HepG2 (cell line): ENCODE data around the gene GIPC3. TPM values are rescaled to one million over a fixed set of nuclear protein-coding genes. Genes with fewer than 3 reads are reported as not detected.

Source experiments
- ATAC-seq: fragments of 200-7000 bp; cut with Tn5 transposase; 3 replicates; pipeline ENCODE4 v1.9.1; 2020; ENCODE audit warnings: mild to moderate bottlenecking, moderate library complexity
- BruUV-seq: library from RNA; stranded (reverse); fragments of 400-500 nt; replicated peaks from 2 replicates; lab custom pipeline; 2021; lab: Mats Ljungman, UMichigan
- CTCF ChIA-PET: fragments of 300-600 bp; formaldehyde crosslinking; extraction: SDS; loops from one replicate; lab custom pipeline; 2021; ENCODE audit warnings: low total read pairs, inconsistent platforms, low intra/inter-chr PET ratio; lab: Yijun Ruan, JAX
- POLR2A ChIA-PET: fragments of 350-600 bp; sonication (Branson Sonifier 250); formaldehyde crosslinking; loops from one replicate; lab custom pipeline; 2020; ENCODE audit warnings: antibody characterized with exemption, inconsistent platforms; lab: Yijun Ruan, JAX
- DNase-seq: peaks from one replicate; pipeline ENCODE4 v3.0.0-alpha.2; 2015; ENCODE audit warnings: low spot score
- FAIRE-seq: peaks from 3 replicates; lab custom pipeline; 2011; peaks lifted over from hg19 to GRCh38; lab: Jason Lieb, UNC
- H2AFZ ChIP-seq: one replicate; pipeline ENCODE4 v1.6.1; 2011; ENCODE audit warnings: low read length, inconsistent platforms
- H3K27ac ChIP-seq: fragments of 300-600 bp; 3 replicates; pipeline ENCODE4 v1.8.0; 2011; ENCODE audit warnings: mixed run types, mild to moderate bottlenecking, mixed read lengths, low read length, inconsistent platforms; ENCODE audit not compliant: insufficient read depth; ENCODE audit errors: extremely low read length
- H3K27me3 ChIP-seq, 2 experiments: fragments of 200-600 bp in 1 of 2; 2 replicates in 1 of 2; 3 replicates in 1 of 2; pipeline versions ENCODE4 v1.6.0 to v1.8.0; 2011; ENCODE audit warnings: low read length in 2 of 2, mild to moderate bottlenecking in 2 of 2, moderate library complexity in 2 of 2, inconsistent platforms in 1 of 2; ENCODE audit not compliant: insufficient read depth in 2 of 2, control insufficient read depth in 1 of 2
- H3K36me3 ChIP-seq, 2 experiments: fragments of 200-600 bp in 1 of 2; replicated peaks in 1 of 2; 2 replicates in 1 of 2; 3 replicates in 1 of 2; pipeline versions ENCODE4 v1.5.1 to v1.8.0; 2011; ENCODE audit warnings: low read length in 2 of 2, inconsistent platforms in 1 of 2; ENCODE audit not compliant: insufficient read depth in 2 of 2, control insufficient read depth in 1 of 2
- H3K4me1 ChIP-seq: 2 replicates; pipeline ENCODE4 v1.5.1; 2012; ENCODE audit warnings: low read length, inconsistent platforms; ENCODE audit not compliant: insufficient read depth
- H3K4me2 ChIP-seq: 2 replicates; pipeline ENCODE4 v1.6.0; 2011; ENCODE audit warnings: low read depth, low read length, inconsistent platforms
- H3K4me3 ChIP-seq, 3 experiments: fragments of 200-600 bp in 1 of 3; sonication (generic), shearing (Covaris generic) in 1 of 3; replicated peaks in 1 of 3; 2 replicates each; pipeline ENCODE4 v1.5.1; 2011 to 2016; ENCODE audit warnings: low read length in 3 of 3, inconsistent platforms in 2 of 3, low read depth in 2 of 3, mild to moderate bottlenecking in 2 of 3, control low read depth in 1 of 3, mixed read lengths in 1 of 3; ENCODE audit not compliant: insufficient read depth in 1 of 3
- H3K79me2 ChIP-seq: one replicate; pipeline ENCODE4 v1.6.1; 2011; ENCODE audit warnings: low read length, inconsistent platforms; ENCODE audit not compliant: insufficient read depth
- H3K9ac ChIP-seq: 2 replicates; pipeline ENCODE4 v1.6.0; 2011; ENCODE audit warnings: mild to moderate bottlenecking, low read depth, low read length, inconsistent platforms; ENCODE audit not compliant: insufficient read depth
- H3K9me3 ChIP-seq: 2 replicates; pipeline ENCODE4 v1.5.1; 2012; ENCODE audit warnings: mild to moderate bottlenecking, low read length
- H4K20me1 ChIP-seq: 2 replicates; pipeline ENCODE4 v1.6.0; 2011; ENCODE audit warnings: inconsistent platforms, mild to moderate bottlenecking, low read length, moderate library complexity; ENCODE audit not compliant: insufficient read depth
- BHLHE40 ChIP-seq: IDR thresholded peaks from 2 replicates; pipeline ENCODE4 v1.6.1; 2011; ENCODE audit warnings: low read length, improper control_type of control experiment
- HOXA5 ChIP-seq: sonication (generic); formaldehyde crosslinking; IDR thresholded peaks from 2 replicates; pipeline ENCODE4 v1.4.0; 2020; ENCODE audit warnings: missing genetic modification reagents
- KDM1A ChIP-seq: IDR thresholded peaks from 2 replicates; pipeline ENCODE4 v1.6.1; 2016; ENCODE audit warnings: missing compliant biosample characterization
- KLF6 ChIP-seq: IDR thresholded peaks from 2 replicates; pipeline ENCODE4 v1.8.0; 2016; ENCODE audit warnings: missing biosample characterization, missing genetic modification reagents
- ZBTB39 ChIP-seq: sonication (generic); formaldehyde crosslinking; IDR thresholded peaks from 2 replicates; pipeline ENCODE4 v1.5.0; 2020; ENCODE audit warnings: missing genetic modification reagents
- ZFP36 ChIP-seq: fragments of 150-350 bp; IDR thresholded peaks from 2 replicates; pipeline ENCODE4 v1.6.1; 2018; ENCODE audit warnings: borderline replicate concordance, low read length, low read depth; ENCODE audit not compliant: partially characterized antibody
- ZMYM3 ChIP-seq: sonication (generic); formaldehyde crosslinking; IDR thresholded peaks from 2 replicates; pipeline ENCODE4 v1.5.1; 2020; ENCODE audit warnings: mild to moderate bottlenecking, missing genetic modification reagents
- ZNF350 ChIP-seq: sonication (generic); formaldehyde crosslinking; IDR thresholded peaks from 2 replicates; pipeline ENCODE4 v1.4.0; 2020; ENCODE audit warnings: mild to moderate bottlenecking, low read depth, missing genetic modification reagents, borderline replicate concordance
- ZNF780A ChIP-seq: sonication (generic); formaldehyde crosslinking; IDR thresholded peaks from 2 replicates; pipeline ENCODE4 v1.8.0; 2022; ENCODE audit warnings: mild to moderate bottlenecking, missing genetic modification reagents, moderate library complexity
- WGBS: methylation state at CpG from one replicate; pipeline ENCODE4 v1.1.6; 2017; ENCODE audit warnings: low lambda C conversion rate; 5-methylcytosine and 5-hydroxymethylcytosine counted together
- in situ Hi-C: cut with HindIII; loops from 2 replicates; pipeline ENCODE4 v1.10.0; 2017; ENCODE audit warnings: low pct_unique_long_range_greater_than_20kb; ENCODE audit not compliant: extremely low pct_ligation_motif_present
- intact Hi-C: fragments of 100-400 bp; cut with micrococcal nuclease; formaldehyde crosslinking; loops from one replicate; pipeline ENCODE4 v1.10.0; 2022; ENCODE audit not compliant: unreplicated experiment
- polyA plus RNA-seq, 8 experiments: library from polyadenylated mRNA; depleted of rRNA in 3 of 8; stranded (reverse) in 7 of 8; unstranded in 1 of 8; fragments of >200 nt; fragmentation: Illumina TruSeq in 4 of 8; extraction: Trizol in 4 of 8; gene quantifications; 2 replicates each; pipeline versions ENCODE4 v1.2.1 to v1.2.3, GENCODE V29; 2011 to 2016; ENCODE audit warnings: low read depth in 4 of 8, missing spikeins in 1 of 8, mixed read lengths in 1 of 8; ENCODE audit not compliant: insufficient read depth in 1 of 8
- total RNA-seq, 5 experiments: library from RNA; depleted of rRNA; stranded (reverse); fragments of >200 nt; fragmentation: Illumina TruSeq; extraction: Trizol; gene quantifications; 2 replicates each; pipeline ENCODE4 v1.2.3, GENCODE V29; 2016; ENCODE audit warnings: low read depth in 1 of 5
- TF ChIP-seq, protein P1 (sequence below): sonication (generic); formaldehyde crosslinking; IDR thresholded peaks from 2 replicates; pipeline ENCODE4 v1.5.0; 2020; ENCODE audit warnings: mild to moderate bottlenecking, missing genetic modification reagents

The GIPC3 gene
- total and polyA plus RNA-seq, 2 of the 13 experiments (the other 11 are each of a cell fraction or from before 2014, with no cell fraction given) = 0.05 TPM; not detected in 1

- TF ChIP-seq ZBTB39 (CRISPR knock-in tag) (peak; percentile 8; the same call in 1 of the 2 replicates), KLF6 (peak; percentile 51; the same call in 1 of the 2 replicates)
Observed at GRCh38 chr19:3557461-3558248, 27.6 kb upstream of the GIPC3 start, which contains the start of gene MFSD12 (continued).

GRCh38 chr19:3563709-3564524 is 21.4 kb upstream of the GIPC3 start:
- BruUV-seq = no TSS peak
- Histone ChIP-seq H3K36me3 (no peaks in the 10 kb centered on the region), H3K9me3 (no peaks in the 10 kb centered on the region), H4K20me1 (no peaks in the 10 kb centered on the region), H3K27me3 (peaks cover 0 to 1% of the 10 kb centered on the region in 2 experiments; a peak in 2 of 5 replicates), H3K79me2 (no peaks in the 10 kb centered on the region), H3K9ac (no peak overlapping the region), H3K27ac (no peak overlapping the region), H3K4me2 (0 out of 2 replicates have a peak overlapping the region, but pooled peaks have one; percentile 3), H3K4me1 (peaks cover 37% of the 10 kb centered on the region), H2AFZ (no peak overlapping the region), H3K4me3 (no peak overlapping the region; a peak in 1 of 6 replicates)
- peak; percentile 34; the same call in 2 of the 3 replicates for ATAC-seq
- in situ Hi-C loops (no loop called here), intact Hi-C loops (no loop called here)
- DNase-seq = no peak
- ChIA-PET POLR2A (interaction anchor here (1.2 kb wide), 1 partner anchor 10 kb away, joined by 3 read pairs; no protein-coding TSS in a partner anchor), CTCF (no interaction called here)
- WGBS = 51% methylated on average over 11 of the region's 17 CpGs
- TF ChIP-seq KDM1A = peak; percentile 16; the same call in 1 of the 2 replicates
- peak; percentile 89 for TF ChIP-seq ZMYM3 (CRISPR knock-in tag)
- TF ChIP-seq, protein P1, sequence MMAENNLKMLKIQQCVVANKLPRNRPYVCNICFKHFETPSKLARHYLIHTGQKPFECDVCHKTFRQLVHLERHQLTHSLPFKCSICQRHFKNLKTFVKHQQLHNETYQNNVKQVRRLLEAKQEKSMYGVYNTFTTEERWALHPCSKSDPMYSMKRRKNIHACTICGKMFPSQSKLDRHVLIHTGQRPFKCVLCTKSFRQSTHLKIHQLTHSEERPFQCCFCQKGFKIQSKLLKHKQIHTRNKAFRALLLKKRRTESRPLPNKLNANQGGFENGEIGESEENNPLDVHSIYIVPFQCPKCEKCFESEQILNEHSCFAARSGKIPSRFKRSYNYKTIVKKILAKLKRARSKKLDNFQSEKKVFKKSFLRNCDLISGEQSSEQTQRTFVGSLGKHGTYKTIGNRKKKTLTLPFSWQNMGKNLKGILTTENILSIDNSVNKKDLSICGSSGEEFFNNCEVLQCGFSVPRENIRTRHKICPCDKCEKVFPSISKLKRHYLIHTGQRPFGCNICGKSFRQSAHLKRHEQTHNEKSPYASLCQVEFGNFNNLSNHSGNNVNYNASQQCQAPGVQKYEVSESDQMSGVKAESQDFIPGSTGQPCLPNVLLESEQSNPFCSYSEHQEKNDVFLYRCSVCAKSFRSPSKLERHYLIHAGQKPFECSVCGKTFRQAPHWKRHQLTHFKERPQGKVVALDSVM (CRISPR knock-in tag) = peak; percentile 5; the same call in 1 of the 2 replicates
- peak; percentile 63 for TF ChIP-seq ZFP36
- TF ChIP-seq ZNF780A (CRISPR knock-in tag) = no peak
- TF ChIP-seq ZNF350 = no peak
- no peak for TF ChIP-seq HOXA5 (CRISPR knock-in tag)
- 0 out of 2 replicates have a peak, but pooled peaks have one; percentile 3 for TF ChIP-seq BHLHE40
- FAIRE-seq = no peak
